HL-60/S4 treated with phorbol 12-myristate 13-acetate at 8.2 ng/mL for 4 days and 3 days (cell line): ENCODE data around the gene GLIS2.

Experiments
- in situ Hi-C: fragments of 300-500 bp; cut with MboI; formaldehyde crosslinking; loops from 2 replicates; pipeline ENCODE4 v1.15.0; 2022; ENCODE audit warnings: low sequenced_read_pairs

The GLIS2 gene

GRCh38 chr16:4350365-4350786 is 34.5 kb downstream of the GLIS2 start:
- in situ Hi-C loops: no loop called here

DNA sequence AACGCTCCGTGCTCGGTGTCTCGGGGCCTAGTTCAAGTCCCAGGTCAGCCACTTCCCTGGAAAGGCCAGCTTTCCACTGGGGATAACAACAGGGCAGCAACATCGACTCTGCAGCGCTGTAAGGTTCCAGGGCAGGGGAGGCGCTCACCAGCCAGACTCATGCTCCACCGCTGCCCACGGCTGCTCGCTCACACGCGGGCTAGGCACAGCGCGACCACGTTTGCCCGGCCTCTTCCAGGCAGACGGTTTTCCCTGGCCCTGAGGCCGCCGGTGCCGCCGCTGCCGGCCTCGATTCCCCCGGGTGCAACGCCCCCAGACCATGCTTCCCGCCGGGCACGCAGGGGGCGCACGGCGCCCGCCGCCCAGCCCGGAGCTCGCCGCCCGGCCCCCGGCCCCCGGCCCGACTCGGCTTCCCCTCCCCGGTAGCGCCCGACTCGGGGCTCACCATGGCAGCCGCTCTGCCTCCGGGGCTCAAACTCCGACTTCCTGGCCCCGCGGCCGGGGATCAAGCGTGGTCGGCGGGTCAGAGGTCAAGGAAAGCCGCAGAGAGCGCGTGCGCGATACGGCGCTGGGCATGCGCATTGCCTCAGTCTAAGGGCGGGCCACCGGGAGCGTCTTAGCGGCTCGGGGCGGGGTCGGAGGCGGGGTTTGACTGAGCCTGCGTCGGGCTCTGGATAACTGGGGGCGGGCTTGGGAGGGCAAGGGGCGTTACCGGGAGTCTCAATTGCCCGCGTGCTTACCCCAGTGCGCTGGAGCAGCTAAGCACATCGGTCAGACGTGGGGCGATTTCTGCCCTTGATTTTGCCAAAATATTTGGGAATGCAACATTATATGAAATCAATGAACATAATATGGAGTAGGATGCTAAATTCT is 35.2 kb downstream of the GLIS2 start, which contains the start of gene PAM16:
TSS of gene PAM16 (minus strand) at position 535 of the 873 bp plus-strand sequence. CDS start at position 448, 87 bp downstream.
- in situ Hi-C loops: no loop called here

GRCh38 chr16:4351880-4352279 is 36.0 kb downstream of the GLIS2 start:
- in situ Hi-C loops: no loop called here

DNA sequence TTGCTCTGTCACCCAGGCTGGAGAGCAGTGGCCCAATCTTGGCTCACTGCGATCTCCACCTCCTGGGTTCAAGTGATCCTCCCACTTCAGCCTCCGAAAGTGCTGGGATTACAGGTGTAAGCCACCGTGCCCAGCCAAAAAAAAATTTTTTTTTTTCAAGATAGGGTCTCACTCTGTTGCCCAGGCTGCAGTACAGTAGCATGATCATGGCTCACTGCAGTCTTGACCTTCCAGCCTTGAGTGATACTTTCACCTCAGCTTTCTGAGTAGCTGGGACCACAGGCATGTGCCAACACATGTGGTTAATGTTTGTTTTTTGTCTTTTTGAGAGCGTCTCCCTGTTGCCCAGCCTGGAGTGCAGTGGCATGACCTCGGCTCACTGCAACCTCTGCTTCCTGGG is 37.0 kb downstream of the GLIS2 start:
- in situ Hi-C loops: no loop called here

GRCh38 chr16:4353675-4354074 is 37.8 kb downstream of the GLIS2 start:
- in situ Hi-C loops: no loop called here

DNA sequence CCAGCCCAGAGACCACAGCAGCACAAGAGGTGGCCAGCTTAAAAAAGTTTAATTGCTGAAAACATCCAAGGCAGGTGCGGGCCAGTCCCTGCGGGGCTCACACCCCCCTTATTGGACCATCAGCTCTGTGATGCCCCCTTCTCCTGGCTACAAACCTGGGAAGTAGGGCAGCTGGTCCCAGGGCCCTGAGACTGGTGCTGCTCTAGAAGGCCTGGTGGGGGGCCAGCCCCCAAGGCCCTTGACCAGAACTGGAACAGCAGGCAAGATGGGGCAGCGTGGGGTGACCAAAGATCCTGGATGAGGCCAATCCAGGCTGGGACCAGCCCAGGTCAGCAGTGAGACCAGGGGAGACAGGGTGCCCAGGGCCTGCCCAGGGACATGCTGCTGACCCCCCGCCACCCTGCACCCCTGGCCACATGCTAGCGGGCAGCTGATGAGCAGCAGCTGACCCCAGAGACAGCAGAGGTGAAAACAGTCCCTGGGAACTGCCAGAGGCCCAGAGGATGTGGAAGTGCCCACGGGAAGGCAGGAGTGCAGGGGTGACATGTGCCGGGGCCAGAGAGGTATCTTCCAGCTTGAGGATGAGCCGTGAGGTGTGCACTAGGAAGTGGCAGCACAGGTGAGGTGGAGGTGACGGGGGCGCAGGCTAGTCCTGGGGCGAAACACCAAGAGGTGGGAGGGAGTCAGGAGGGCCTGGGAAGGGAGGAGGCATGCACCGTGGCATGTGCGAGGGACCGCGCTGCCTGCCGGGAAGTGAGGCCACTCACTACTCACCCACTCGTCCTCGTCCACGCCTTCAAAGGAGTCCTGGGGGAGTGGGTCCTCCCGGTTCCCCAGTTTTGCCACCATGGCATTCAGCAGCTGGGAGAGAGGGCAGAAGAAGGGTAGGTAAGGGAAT is 38.9 kb downstream of the GLIS2 start:
- in situ Hi-C loops: no loop called here

DNA sequence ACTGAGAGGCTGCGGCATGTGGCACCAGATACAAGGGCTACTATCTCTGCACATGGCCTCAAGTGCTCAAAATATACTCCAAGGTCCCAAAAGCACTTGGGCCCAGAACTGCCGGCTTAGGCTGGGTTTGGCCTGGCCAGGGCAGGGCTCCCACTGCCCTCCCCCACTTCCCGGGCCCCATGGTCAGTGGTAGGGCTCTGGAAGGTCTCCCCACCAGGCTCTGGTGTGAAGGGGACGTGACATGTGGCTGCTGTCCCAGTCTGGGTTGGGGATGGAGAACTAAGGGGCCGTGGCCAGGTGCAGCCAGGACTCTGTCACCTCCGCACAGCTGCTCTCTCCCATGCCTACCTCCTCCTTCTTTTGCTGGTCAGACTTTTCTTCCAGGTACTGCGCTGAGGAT is 41.0 kb downstream of the GLIS2 start:
- in situ Hi-C loops: no loop called here

- in situ Hi-C loops: no loop called here
Observed at GRCh38 chr16:4358236-4358635, 42.4 kb downstream of the GLIS2 start.

GRCh38 chr16:4358831-4359561 is 43.1 kb downstream of the GLIS2 start:
- in situ Hi-C loops: no loop called here

DNA sequence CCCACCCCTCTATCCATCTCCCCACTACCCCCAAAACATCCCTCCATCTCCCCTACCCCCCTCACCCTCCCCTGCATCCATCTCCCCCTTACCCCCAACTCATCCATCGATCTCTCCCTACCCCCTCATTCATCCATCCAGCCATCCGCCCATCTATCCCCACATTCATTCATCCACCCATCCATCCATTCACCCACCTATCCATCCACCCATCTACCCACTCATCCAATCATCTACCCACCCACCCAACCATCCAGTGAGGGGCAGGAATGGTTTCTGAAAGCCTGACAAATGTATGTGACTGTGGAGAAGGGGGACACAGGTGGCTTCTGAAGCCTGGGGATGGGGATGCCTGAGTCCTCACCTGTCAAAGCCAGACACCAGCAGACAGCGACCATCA is 44.0 kb downstream of the GLIS2 start:
- in situ Hi-C loops: no loop called here

GRCh38 chr16:4360538-4361021 is 44.7 kb downstream of the GLIS2 start:
- in situ Hi-C loops: no loop called here

DNA sequence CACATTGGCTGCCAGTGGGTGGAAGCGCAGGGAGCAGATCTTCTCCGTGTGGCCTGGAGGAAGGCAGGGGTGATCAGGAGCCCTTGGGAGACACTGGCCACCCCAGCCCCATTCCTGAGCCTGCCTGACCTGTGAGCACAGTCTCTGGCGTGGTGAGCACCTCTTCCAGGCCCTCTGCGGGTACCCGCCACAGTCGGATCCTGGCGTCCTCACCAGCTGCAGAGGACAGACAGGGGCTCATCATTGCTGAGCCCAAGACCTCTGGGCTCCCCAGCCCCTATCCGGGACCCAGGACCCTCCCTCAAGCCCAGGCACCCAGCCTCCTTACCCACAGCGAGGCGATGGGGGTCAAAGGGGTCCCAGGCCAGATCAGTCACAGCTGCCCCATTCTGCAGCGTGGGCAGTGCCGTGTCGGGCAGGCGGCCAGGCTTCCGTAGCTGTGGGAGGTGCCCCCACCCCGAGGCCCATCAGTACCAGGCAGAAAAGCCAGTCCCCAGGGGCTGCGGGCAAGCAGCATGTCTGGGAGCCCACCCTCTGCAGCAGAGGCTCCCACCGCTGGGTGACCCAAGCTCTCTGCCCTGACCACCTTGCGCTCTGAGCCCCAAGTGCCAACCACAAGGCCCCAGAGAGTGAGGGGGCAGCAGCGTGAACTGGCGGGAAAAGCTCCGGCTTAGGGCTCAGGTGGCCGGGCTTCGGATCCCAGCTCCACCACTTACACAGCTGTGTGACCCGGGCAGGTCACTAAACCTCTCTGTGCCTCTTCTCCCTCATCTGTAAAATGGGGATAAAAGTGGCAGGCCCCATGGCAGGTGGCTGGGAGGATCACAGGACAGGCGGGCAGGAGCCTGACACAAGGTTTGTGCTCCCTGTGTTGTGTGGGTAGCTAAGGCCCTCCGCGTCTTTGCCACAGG is 45.4 kb downstream of the GLIS2 start:
- in situ Hi-C loops: no loop called here

- in situ Hi-C loops: no loop called here
Observed at GRCh38 chr16:4361944-4362311, 46.1 kb downstream of the GLIS2 start.

- in situ Hi-C loops: no loop called here
Observed at GRCh38 chr16:4362476-4363135, 46.7 kb downstream of the GLIS2 start.

- in situ Hi-C loops: no loop called here
Observed at GRCh38 chr16:4364196-4365013, 48.5 kb downstream of the GLIS2 start.

DNA sequence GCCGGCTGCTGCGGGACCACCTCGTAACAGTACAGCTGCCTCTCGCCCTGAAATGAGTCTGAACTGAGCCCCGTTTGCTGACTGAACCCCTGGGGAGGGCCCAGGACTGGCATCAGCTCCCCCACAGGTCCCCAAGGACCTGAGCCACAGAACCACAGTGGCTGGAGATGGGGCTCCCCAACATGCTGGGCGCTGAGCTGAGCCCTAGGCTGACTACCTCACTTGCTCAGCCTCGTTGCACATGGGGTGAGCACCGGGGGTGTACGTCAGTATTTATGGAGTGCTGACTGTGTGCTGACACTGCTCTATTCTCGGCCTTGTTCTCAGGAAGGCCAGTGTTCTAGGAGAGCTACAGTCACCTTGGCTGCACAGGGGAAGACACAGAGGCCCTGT is 49.1 kb downstream of the GLIS2 start:
- in situ Hi-C loops: no loop called here

DNA sequence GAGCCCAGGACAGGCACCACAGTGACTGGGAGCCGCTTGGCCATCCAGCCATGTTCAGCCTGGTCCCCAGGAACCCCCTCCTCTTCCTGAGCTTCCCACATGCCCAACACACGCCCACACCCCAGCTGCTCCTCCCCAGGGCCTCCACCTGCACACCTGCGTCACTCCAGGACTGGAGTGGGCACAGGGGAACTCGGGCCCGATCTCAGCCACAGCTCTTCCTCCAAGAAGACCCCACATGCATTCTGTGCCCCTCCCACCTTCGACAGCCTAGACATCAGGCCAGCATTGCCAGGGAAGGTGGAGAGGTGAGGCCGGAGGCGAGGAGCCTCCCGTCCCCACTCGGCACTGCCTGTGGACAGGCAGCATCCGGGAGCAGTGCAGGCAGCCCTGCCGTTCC is 49.7 kb downstream of the GLIS2 start:
- in situ Hi-C loops: no loop called here

- in situ Hi-C loops: no loop called here
Observed at GRCh38 chr16:4366016-4366415, 50.1 kb downstream of the GLIS2 start.
